ENCODE data around the gene NEMP2.

The NEMP2 gene

GRCh38 chr2:190455358-190456095, 79.0 kb downstream of the NEMP2 start:
- no peak for DNase-seq (ENCODE audit: low read depth in 2 of 2)
- TF ChIP-seq, protein P1, sequence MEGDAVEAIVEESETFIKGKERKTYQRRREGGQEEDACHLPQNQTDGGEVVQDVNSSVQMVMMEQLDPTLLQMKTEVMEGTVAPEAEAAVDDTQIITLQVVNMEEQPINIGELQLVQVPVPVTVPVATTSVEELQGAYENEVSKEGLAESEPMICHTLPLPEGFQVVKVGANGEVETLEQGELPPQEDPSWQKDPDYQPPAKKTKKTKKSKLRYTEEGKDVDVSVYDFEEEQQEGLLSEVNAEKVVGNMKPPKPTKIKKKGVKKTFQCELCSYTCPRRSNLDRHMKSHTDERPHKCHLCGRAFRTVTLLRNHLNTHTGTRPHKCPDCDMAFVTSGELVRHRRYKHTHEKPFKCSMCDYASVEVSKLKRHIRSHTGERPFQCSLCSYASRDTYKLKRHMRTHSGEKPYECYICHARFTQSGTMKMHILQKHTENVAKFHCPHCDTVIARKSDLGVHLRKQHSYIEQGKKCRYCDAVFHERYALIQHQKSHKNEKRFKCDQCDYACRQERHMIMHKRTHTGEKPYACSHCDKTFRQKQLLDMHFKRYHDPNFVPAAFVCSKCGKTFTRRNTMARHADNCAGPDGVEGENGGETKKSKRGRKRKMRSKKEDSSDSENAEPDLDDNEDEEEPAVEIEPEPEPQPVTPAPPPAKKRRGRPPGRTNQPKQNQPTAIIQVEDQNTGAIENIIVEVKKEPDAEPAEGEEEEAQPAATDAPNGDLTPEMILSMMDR (IDR thresholded peaks at IDR 0.05; ENCODE audit: low read depth, low read length): no peak
- H3K4me3 ChIP-seq (replicated peaks in 1 of 2; ENCODE audit: low read depth in 2 of 2, low read length in 2 of 2): no peak overlapping the region

DNA sequence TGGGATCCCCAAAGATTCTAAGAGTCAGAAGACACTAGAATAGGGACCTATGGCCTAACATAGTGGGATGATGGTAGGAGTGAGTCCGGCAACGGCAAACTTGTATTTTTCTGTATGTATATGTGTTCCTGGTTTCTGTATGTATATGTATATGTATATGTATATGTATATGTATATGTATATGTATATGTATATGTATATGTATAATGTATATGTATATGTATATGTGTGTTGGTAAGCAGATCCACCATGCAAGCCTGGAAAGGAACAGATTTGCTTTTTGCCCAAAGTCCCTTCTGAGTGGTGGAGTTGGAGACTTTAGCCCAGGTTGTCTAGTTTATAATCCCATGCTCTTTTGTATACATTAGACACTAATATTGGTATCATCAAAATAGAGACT, 79.7 kb downstream of the NEMP2 start:
- no peak for DNase-seq (ENCODE audit: low read depth in 2 of 2)
- TF ChIP-seq, protein P1 (IDR thresholded peaks at IDR 0.05; ENCODE audit: low read depth, low read length): no peak
- no peak overlapping the region for H3K4me3 ChIP-seq (replicated peaks in 1 of 2; ENCODE audit: low read depth in 2 of 2, low read length in 2 of 2)

All from cardiac fibroblast (primary cell).